ENCODE measurements around the gene VPS37D.

DNA sequence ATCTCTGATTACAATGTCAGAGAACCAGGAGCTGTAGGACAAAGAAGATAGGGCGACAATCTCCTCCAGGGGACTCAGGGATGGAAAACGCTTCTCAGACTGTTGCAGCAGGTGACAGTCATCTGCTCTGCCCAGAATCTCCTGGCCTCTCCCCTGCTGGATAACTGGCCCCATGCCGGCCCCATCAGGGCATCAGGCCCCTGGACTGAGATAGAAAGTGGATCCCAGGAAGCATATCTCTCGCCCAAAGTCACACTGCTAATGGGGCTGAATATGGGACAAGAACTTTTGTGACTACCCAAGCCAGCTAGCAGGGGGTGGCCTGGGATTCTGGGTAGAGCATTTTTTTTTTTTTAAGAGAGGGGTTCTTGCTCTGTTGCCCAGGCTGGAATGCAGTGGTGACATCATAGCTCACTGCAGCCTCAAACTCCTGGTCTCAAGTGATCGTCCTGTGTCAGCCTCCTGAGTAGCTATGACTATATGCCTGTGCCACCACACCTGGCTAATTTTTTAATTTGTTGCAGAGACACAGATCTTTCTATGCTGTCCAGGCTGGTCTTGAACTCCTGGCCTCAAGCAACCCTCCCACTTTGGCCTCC is 22.8 kb upstream of the VPS37D start:
- TF ChIP-seq, protein P1, sequence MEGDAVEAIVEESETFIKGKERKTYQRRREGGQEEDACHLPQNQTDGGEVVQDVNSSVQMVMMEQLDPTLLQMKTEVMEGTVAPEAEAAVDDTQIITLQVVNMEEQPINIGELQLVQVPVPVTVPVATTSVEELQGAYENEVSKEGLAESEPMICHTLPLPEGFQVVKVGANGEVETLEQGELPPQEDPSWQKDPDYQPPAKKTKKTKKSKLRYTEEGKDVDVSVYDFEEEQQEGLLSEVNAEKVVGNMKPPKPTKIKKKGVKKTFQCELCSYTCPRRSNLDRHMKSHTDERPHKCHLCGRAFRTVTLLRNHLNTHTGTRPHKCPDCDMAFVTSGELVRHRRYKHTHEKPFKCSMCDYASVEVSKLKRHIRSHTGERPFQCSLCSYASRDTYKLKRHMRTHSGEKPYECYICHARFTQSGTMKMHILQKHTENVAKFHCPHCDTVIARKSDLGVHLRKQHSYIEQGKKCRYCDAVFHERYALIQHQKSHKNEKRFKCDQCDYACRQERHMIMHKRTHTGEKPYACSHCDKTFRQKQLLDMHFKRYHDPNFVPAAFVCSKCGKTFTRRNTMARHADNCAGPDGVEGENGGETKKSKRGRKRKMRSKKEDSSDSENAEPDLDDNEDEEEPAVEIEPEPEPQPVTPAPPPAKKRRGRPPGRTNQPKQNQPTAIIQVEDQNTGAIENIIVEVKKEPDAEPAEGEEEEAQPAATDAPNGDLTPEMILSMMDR (conservative IDR thresholded peaks at IDR 0.05), result no peak
- TF ChIP-seq EZH2 (IDR thresholded peaks at IDR 0.05; ENCODE audit: low read depth), result no peak

Measured in PC-9 (cell line).